ENCODE measurements around the gene GPR149. TPM values are rescaled to one million over a fixed set of nuclear protein-coding genes. Genes with fewer than 3 reads are reported as not detected.

The GPR149 gene
- polyA plus RNA-seq, 1 donor (not counting 4 experiments of a cell fraction or from before 2014, with no cell fraction given): not detected

- Histone ChIP-seq H3K9me3 (ENCODE audit: control insufficient read depth, low read depth, low read length) (no peaks in the 10 kb centered on the region), H3K9me1 (ENCODE audit: control insufficient read depth, extremely low read depth, insufficient read depth, low read length) (no peaks in the 10 kb centered on the region), H3K4me3 (ENCODE audit: control insufficient read depth in 2 of 3, extremely low read depth in 1 of 3, insufficient read depth in 2 of 3, low read depth in 1 of 3, low read length in 3 of 3) (no peak overlapping the region), H2AFZ (ENCODE audit: control insufficient read depth, low read length) (no peak overlapping the region), H3K4me2 (ENCODE audit: control insufficient read depth, extremely low read depth, insufficient read depth, low read depth, low read length) (no peak overlapping the region), H3K27ac (ENCODE audit: control insufficient read depth, insufficient read depth, low read length) (no peak overlapping the region), H3K4me1 (ENCODE audit: control insufficient read depth, extremely low read depth, insufficient read depth, low read length) (no peaks in the 10 kb centered on the region), H3K79me2 (ENCODE audit: control insufficient read depth, insufficient read depth, low read length) (no peaks in the 10 kb centered on the region), H3K27me3 (ENCODE audit: control insufficient read depth, extremely low read depth, insufficient read depth, low read length) (no peaks in the 10 kb centered on the region), H3K9ac (ENCODE audit: control insufficient read depth, extremely low read depth, insufficient read depth, low read length) (no peak overlapping the region), H3K36me3 (ENCODE audit: control insufficient read depth in 2 of 2, extremely low read depth in 1 of 2, insufficient read depth in 2 of 2, low read length in 2 of 2) (no peaks in the 10 kb centered on the region), H4K20me1 (ENCODE audit: control insufficient read depth, extremely low read depth, insufficient read depth, low read length) (no peaks in the 10 kb centered on the region)
- dilution Hi-C loops (cut with MboI; ENCODE audit: extremely low pct_ligation_motif_present, low sequenced_read_pairs): no loop called here
- no peak for DNase-seq (ENCODE audit: low read depth, low spot score)
- FAIRE-seq: no peak
- TF ChIP-seq EZH2 (IDR thresholded peaks at IDR 0.05; ENCODE audit: low read length) (no peak), CTCF (optimal IDR thresholded peaks at IDR 0.05 in 1 of 3, IDR thresholded peaks at IDR 0.05 in 1 of 3, conservative IDR thresholded peaks at IDR 0.05 in 1 of 3; ENCODE audit: extremely low read depth in 1 of 3, insufficient read depth in 2 of 3, low read length in 3 of 3) (no peak)
These were observed 91.4 kb downstream of the GPR149 start for GRCh38 chr3:154338570-154338969.

GRCh38 chr3:154338008-154338407 is 92.0 kb downstream of the GPR149 start:
- dilution Hi-C loops (cut with MboI; ENCODE audit: extremely low pct_ligation_motif_present, low sequenced_read_pairs): no loop called here
- H4K20me1 ChIP-seq (ENCODE audit: control insufficient read depth, extremely low read depth, insufficient read depth, low read length): no peaks in the 10 kb centered on the region
- H3K9me1 ChIP-seq (ENCODE audit: control insufficient read depth, extremely low read depth, insufficient read depth, low read length): no peaks in the 10 kb centered on the region
- no peak overlapping the region for H3K4me2 ChIP-seq (ENCODE audit: control insufficient read depth, extremely low read depth, insufficient read depth, low read depth, low read length)
- H3K4me1 ChIP-seq (ENCODE audit: control insufficient read depth, extremely low read depth, insufficient read depth, low read length): no peaks in the 10 kb centered on the region
- H3K9ac ChIP-seq (ENCODE audit: control insufficient read depth, extremely low read depth, insufficient read depth, low read length): no peak overlapping the region
- no peak overlapping the region for H3K27ac ChIP-seq (ENCODE audit: control insufficient read depth, insufficient read depth, low read length)
- TF ChIP-seq EZH2 (IDR thresholded peaks at IDR 0.05; ENCODE audit: low read length) (no peak), CTCF (optimal IDR thresholded peaks at IDR 0.05 in 1 of 3, IDR thresholded peaks at IDR 0.05 in 1 of 3, conservative IDR thresholded peaks at IDR 0.05 in 1 of 3; ENCODE audit: extremely low read depth in 1 of 3, insufficient read depth in 2 of 3, low read length in 3 of 3) (no peak)
- FAIRE-seq (no peak), DNase-seq (ENCODE audit: low read depth, low spot score) (no peak)
- no peak overlapping the region for H3K4me3 ChIP-seq (ENCODE audit: control insufficient read depth in 2 of 3, extremely low read depth in 1 of 3, insufficient read depth in 2 of 3, low read depth in 1 of 3, low read length in 3 of 3)
- no peaks in the 10 kb centered on the region for H3K9me3 ChIP-seq (ENCODE audit: control insufficient read depth, low read depth, low read length)
- no peaks in the 10 kb centered on the region for H3K79me2 ChIP-seq (ENCODE audit: control insufficient read depth, insufficient read depth, low read length)
- H3K27me3 ChIP-seq (ENCODE audit: control insufficient read depth, extremely low read depth, insufficient read depth, low read length): no peaks in the 10 kb centered on the region
- H3K36me3 ChIP-seq (ENCODE audit: control insufficient read depth in 2 of 2, extremely low read depth in 1 of 2, insufficient read depth in 2 of 2, low read length in 2 of 2): no peaks in the 10 kb centered on the region
- H2AFZ ChIP-seq (ENCODE audit: control insufficient read depth, low read length): no peak overlapping the region

Data from keratinocyte (primary cell).